Panc1 (cell line): ENCODE measurements around the gene MYT1. TPM values are rescaled to one million over a fixed set of nuclear protein-coding genes. Genes with fewer than 3 reads are reported as not detected.

Source experiments
- ATAC-seq: fragments of 200-7000 bp; cut with Tn5 transposase; 2 replicates; pipeline ENCODE4 v1.9.1; 2020; ENCODE audit warnings: mild to moderate bottlenecking, moderate library complexity
- BruUV-seq: library from RNA; stranded (reverse); fragments of 400-500 nt; replicated peaks from 2 replicates; lab custom pipeline; 2021; lab: Mats Ljungman, UMichigan
- CTCF ChIA-PET: fragments of 300-600 bp; sonication (Branson Sonifier 250); formaldehyde crosslinking; loops from one replicate; lab custom pipeline; 2022; ENCODE audit warnings: antibody characterized with exemption; lab: Charles Lee
- POLR2A ChIA-PET: fragments of 300-600 bp; sonication (Branson Sonifier 250); formaldehyde crosslinking; loops from one replicate; lab custom pipeline; 2022; ENCODE audit warnings: antibody characterized with exemption; lab: Charles Lee
- DNase-seq: peaks from one replicate; pipeline ENCODE4 v3.0.0-alpha.2; 2010; ENCODE audit warnings: low read depth, low spot score
- H3K27ac ChIP-seq: 2 replicates; pipeline ENCODE4 v1.5.1; 2011; ENCODE audit warnings: mild to moderate bottlenecking, low read length, inconsistent platforms
- H3K27me3 ChIP-seq: fragments of 200-500 bp; sonication (Bioruptor generic); 2 replicates; pipeline ENCODE4 v1.6.0; 2014; ENCODE audit warnings: low read length, inconsistent platforms; ENCODE audit not compliant: control insufficient read depth, insufficient read depth
- H3K36me3 ChIP-seq: fragments of 200-500 bp; sonication (Bioruptor generic); 2 replicates; pipeline ENCODE4 v1.5.1; 2014; ENCODE audit warnings: inconsistent platforms, mild to moderate bottlenecking, low read length, moderate library complexity; ENCODE audit not compliant: control insufficient read depth, insufficient read depth
- H3K4me1 ChIP-seq: 2 replicates; pipeline ENCODE4 v1.5.1; 2011; ENCODE audit warnings: inconsistent platforms, mild to moderate bottlenecking, low read length, moderate library complexity; ENCODE audit not compliant: control insufficient read depth, insufficient read depth
- H3K4me3 ChIP-seq, 2 experiments: 2 replicates each; pipeline ENCODE4 v1.5.1; 2011 to 2012; ENCODE audit warnings: low read depth in 2 of 2, low read length in 2 of 2, mild to moderate bottlenecking in 2 of 2, inconsistent platforms in 1 of 2, moderate library complexity in 1 of 2
- H3K9me3 ChIP-seq: fragments of 200-500 bp; sonication (Bioruptor generic); 2 replicates; pipeline ENCODE4 v1.5.1; 2014; ENCODE audit warnings: low read depth, mild to moderate bottlenecking, inconsistent platforms, low read length, moderate library complexity; ENCODE audit not compliant: control insufficient read depth, insufficient read depth
- POLR2AphosphoS5 ChIP-seq: IDR thresholded peaks from 2 replicates; pipeline ENCODE4 v1.6.1; 2012; ENCODE audit warnings: mild to moderate bottlenecking, low read depth, low read length, moderate library complexity
- REST ChIP-seq, 2 experiments: IDR thresholded peaks; 2 replicates each; pipeline ENCODE4 v1.6.1; 2011 to 2012; ENCODE audit warnings: low read depth in 2 of 2, control low read depth in 1 of 2, low read length in 1 of 2, mild to moderate bottlenecking in 1 of 2, moderate library complexity in 1 of 2; ENCODE audit not compliant: insufficient read depth in 1 of 2
- SIN3A ChIP-seq: IDR thresholded peaks from 2 replicates; pipeline ENCODE4 v1.6.1; 2012; ENCODE audit warnings: low read depth, mild to moderate bottlenecking, low read length, moderate library complexity, borderline replicate concordance; ENCODE audit not compliant: insufficient read depth
- TCF7L2 ChIP-seq: IDR thresholded peaks from 2 replicates; pipeline ENCODE4 v1.6.1; 2011; ENCODE audit warnings: mild to moderate bottlenecking, low read depth, low read length, inconsistent platforms
- in situ Hi-C: cut with HindIII; loops from 2 replicates; pipeline ENCODE4 v1.10.0; 2016; ENCODE audit warnings: low sequenced_read_pairs, low pct_unique_long_range_greater_than_20kb
- intact Hi-C: fragments of 100-400 bp; cut with micrococcal nuclease; formaldehyde crosslinking; loops from one replicate; pipeline ENCODE4 v1.10.0; 2022; ENCODE audit not compliant: unreplicated experiment
- total RNA-seq: library from RNA; stranded (reverse); gene quantifications from one replicate; pipeline ENCODE4 v1.2.1, GENCODE V29; 2021; ENCODE audit not compliant: unreplicated experiment
- TF ChIP-seq, protein P1 (sequence below): fragments of 450-650 bp; IDR thresholded peaks from 2 replicates; pipeline ENCODE4 v1.5.1; 2017; ENCODE audit warnings: mild to moderate bottlenecking

Gene MYT1
- total RNA-seq, 1 experiment from 2014 or later: 0.41 TPM

- no peak for TF ChIP-seq REST (IDR thresholded peaks at IDR 0.05; ENCODE audit: insufficient read depth in 1 of 2, low read depth in 2 of 2, low read length in 1 of 2)
- TF ChIP-seq TCF7L2: no peak
- TF ChIP-seq SIN3A: no peak
- TF ChIP-seq, protein P1, sequence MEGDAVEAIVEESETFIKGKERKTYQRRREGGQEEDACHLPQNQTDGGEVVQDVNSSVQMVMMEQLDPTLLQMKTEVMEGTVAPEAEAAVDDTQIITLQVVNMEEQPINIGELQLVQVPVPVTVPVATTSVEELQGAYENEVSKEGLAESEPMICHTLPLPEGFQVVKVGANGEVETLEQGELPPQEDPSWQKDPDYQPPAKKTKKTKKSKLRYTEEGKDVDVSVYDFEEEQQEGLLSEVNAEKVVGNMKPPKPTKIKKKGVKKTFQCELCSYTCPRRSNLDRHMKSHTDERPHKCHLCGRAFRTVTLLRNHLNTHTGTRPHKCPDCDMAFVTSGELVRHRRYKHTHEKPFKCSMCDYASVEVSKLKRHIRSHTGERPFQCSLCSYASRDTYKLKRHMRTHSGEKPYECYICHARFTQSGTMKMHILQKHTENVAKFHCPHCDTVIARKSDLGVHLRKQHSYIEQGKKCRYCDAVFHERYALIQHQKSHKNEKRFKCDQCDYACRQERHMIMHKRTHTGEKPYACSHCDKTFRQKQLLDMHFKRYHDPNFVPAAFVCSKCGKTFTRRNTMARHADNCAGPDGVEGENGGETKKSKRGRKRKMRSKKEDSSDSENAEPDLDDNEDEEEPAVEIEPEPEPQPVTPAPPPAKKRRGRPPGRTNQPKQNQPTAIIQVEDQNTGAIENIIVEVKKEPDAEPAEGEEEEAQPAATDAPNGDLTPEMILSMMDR: no peak
- TF ChIP-seq POLR2AphosphoS5: no peak
- no peaks in the 10 kb centered on the region for H3K4me1 ChIP-seq
- no peaks in the 10 kb centered on the region for H3K27me3 ChIP-seq
- H3K36me3 ChIP-seq: no peaks in the 10 kb centered on the region
- no peak for DNase-seq
- no peak overlapping the region for H3K4me3 ChIP-seq
- ATAC-seq: no peak
- POLR2A ChIA-PET: no interaction called here
- CTCF ChIA-PET: no interaction called here
- in situ Hi-C loops: no loop called here
- BruUV-seq: no TSS peak
- H3K9me3 ChIP-seq: no peaks in the 10 kb centered on the region
- intact Hi-C loops: no loop called here
- no peak overlapping the region for H3K27ac ChIP-seq
Observed at GRCh38 chr20:64210656-64211369, 46.6 kb downstream of the MYT1 start.

GRCh38 chr20:64211874-64212658 lies 47.8 kb downstream of the MYT1 start:
- DNase-seq (no peak), ATAC-seq (no peak)
- ChIA-PET CTCF (no interaction called here), POLR2A (no interaction called here)
- Histone ChIP-seq H3K9me3 (no peaks in the 10 kb centered on the region), H3K4me1 (no peaks in the 10 kb centered on the region), H3K36me3 (no peaks in the 10 kb centered on the region), H3K27me3 (no peaks in the 10 kb centered on the region), H3K27ac (no peak overlapping the region), H3K4me3 (no peak overlapping the region)
- TF ChIP-seq, protein P1: no peak
- no peak for TF ChIP-seq SIN3A
- TF ChIP-seq REST (IDR thresholded peaks at IDR 0.05; ENCODE audit: insufficient read depth in 1 of 2, low read depth in 2 of 2, low read length in 1 of 2): no peak
- no peak for TF ChIP-seq POLR2AphosphoS5
- TF ChIP-seq TCF7L2: no peak
- BruUV-seq: no TSS peak
- intact Hi-C loops (no loop called here), in situ Hi-C loops (no loop called here)
